Measurements from ENCODE around the gene ITGA2B. TPM values are rescaled to one million over a fixed set of nuclear protein-coding genes. Genes with fewer than 3 reads are reported as not detected.

The ITGA2B gene
- total and polyA plus RNA-seq, 2 of the 13 experiments (the other 11 are each of a cell fraction or from before 2014, with no cell fraction given) = 0.38 to 1.1 TPM

DNA sequence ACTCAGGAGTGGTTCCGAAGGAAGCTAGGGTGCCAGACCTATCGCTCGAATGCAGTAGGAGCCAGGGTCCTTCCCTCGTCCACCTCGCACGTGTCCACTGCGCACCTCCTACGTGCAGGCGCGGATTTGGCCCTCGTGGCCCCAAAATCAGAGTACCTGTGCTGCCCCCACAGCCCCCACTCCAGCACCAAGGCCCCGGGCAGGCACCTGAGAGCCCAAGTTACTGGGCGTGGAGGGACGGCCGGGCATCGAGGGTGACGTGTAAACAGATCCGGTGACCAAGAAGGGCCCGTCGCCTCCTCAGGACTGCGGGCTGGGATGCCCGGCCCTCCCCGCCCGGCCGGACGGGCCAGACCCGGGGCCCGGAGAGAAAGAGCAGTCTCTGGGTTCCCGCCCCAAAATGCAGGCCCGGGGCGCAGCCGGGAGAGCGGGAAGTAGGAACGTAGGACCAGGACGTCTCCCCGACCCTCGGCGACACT is 65.3 kb downstream of the ITGA2B start (continued):
- TF ChIP-seq PRMT3 (CRISPR knock-in tag; IDR thresholded peaks at IDR 0.05; ENCODE audit: borderline replicate concordance, low read depth) = no peak
- TF ChIP-seq FOXK1 (CRISPR knock-in tag; IDR thresholded peaks at IDR 0.05; ENCODE audit: borderline replicate concordance, low read depth) = no peak
- TF ChIP-seq ZNF3 (CRISPR knock-in tag; IDR thresholded peaks at IDR 0.05) = peak; percentile 19; the same call in 1 of the 2 replicates
- TF ChIP-seq ETV6 (CRISPR knock-in tag; conservative IDR thresholded peaks at IDR 0.05) = 0 out of 2 replicates have a peak, but pooled peaks have one; percentile 53
- TF ChIP-seq, protein P1, sequence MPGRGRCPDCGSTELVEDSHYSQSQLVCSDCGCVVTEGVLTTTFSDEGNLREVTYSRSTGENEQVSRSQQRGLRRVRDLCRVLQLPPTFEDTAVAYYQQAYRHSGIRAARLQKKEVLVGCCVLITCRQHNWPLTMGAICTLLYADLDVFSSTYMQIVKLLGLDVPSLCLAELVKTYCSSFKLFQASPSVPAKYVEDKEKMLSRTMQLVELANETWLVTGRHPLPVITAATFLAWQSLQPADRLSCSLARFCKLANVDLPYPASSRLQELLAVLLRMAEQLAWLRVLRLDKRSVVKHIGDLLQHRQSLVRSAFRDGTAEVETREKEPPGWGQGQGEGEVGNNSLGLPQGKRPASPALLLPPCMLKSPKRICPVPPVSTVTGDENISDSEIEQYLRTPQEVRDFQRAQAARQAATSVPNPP (CRISPR knock-in tag; IDR thresholded peaks at IDR 0.05) = peak; percentile 42; the same call in 1 of the 2 replicates
- no peak for TF ChIP-seq MAFF (IDR thresholded peaks at IDR 0.05; ENCODE audit: low read depth, low read length)
- no peak for TF ChIP-seq ZNF12 (CRISPR knock-in tag; IDR thresholded peaks at IDR 0.05)
- TF ChIP-seq, protein P2, sequence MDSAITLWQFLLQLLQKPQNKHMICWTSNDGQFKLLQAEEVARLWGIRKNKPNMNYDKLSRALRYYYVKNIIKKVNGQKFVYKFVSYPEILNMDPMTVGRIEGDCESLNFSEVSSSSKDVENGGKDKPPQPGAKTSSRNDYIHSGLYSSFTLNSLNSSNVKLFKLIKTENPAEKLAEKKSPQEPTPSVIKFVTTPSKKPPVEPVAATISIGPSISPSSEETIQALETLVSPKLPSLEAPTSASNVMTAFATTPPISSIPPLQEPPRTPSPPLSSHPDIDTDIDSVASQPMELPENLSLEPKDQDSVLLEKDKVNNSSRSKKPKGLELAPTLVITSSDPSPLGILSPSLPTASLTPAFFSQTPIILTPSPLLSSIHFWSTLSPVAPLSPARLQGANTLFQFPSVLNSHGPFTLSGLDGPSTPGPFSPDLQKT (CRISPR knock-in tag; IDR thresholded peaks at IDR 0.05; ENCODE audit: borderline replicate concordance) = no peak
- TF ChIP-seq, protein P3, sequence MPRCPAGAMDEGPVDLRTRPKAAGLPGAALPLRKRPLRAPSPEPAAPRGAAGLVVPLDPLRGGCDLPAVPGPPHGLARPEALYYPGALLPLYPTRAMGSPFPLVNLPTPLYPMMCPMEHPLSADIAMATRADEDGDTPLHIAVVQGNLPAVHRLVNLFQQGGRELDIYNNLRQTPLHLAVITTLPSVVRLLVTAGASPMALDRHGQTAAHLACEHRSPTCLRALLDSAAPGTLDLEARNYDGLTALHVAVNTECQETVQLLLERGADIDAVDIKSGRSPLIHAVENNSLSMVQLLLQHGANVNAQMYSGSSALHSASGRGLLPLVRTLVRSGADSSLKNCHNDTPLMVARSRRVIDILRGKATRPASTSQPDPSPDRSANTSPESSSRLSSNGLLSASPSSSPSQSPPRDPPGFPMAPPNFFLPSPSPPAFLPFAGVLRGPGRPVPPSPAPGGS (CRISPR knock-in tag; IDR thresholded peaks at IDR 0.05) = no peak
- TF ChIP-seq MXD4 (CRISPR knock-in tag; IDR thresholded peaks at IDR 0.05) = peak; percentile 14; the same call in 1 of the 2 replicates
- TF ChIP-seq ZNF878 (CRISPR knock-in tag; IDR thresholded peaks at IDR 0.05) = no peak
- TF ChIP-seq, protein P4, sequence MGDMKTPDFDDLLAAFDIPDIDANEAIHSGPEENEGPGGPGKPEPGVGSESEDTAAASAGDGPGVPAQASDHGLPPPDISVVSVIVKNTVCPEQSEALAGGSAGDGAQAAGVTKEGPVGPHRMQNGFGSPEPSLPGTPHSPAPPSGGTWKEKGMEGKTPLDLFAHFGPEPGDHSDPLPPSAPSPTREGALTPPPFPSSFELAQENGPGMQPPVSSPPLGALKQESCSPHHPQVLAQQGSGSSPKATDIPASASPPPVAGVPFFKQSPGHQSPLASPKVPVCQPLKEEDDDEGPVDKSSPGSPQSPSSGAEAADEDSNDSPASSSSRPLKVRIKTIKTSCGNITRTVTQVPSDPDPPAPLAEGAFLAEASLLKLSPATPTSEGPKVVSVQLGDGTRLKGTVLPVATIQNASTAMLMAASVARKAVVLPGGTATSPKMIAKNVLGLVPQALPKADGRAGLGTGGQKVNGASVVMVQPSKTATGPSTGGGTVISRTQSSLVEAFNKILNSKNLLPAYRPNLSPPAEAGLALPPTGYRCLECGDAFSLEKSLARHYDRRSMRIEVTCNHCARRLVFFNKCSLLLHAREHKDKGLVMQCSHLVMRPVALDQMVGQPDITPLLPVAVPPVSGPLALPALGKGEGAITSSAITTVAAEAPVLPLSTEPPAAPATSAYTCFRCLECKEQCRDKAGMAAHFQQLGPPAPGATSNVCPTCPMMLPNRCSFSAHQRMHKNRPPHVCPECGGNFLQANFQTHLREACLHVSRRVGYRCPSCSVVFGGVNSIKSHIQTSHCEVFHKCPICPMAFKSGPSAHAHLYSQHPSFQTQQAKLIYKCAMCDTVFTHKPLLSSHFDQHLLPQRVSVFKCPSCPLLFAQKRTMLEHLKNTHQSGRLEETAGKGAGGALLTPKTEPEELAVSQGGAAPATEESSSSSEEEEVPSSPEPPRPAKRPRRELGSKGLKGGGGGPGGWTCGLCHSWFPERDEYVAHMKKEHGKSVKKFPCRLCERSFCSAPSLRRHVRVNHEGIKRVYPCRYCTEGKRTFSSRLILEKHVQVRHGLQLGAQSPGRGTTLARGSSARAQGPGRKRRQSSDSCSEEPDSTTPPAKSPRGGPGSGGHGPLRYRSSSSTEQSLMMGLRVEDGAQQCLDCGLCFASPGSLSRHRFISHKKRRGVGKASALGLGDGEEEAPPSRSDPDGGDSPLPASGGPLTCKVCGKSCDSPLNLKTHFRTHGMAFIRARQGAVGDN (CRISPR knock-in tag; IDR thresholded peaks at IDR 0.05) = peak; percentile 93
- TF ChIP-seq, protein P5, sequence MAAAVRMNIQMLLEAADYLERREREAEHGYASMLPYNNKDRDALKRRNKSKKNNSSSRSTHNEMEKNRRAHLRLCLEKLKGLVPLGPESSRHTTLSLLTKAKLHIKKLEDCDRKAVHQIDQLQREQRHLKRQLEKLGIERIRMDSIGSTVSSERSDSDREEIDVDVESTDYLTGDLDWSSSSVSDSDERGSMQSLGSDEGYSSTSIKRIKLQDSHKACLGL (CRISPR knock-in tag; IDR thresholded peaks at IDR 0.05) = peak; percentile 41; the same call in 1 of the 2 replicates
- TF ChIP-seq, protein P6, sequence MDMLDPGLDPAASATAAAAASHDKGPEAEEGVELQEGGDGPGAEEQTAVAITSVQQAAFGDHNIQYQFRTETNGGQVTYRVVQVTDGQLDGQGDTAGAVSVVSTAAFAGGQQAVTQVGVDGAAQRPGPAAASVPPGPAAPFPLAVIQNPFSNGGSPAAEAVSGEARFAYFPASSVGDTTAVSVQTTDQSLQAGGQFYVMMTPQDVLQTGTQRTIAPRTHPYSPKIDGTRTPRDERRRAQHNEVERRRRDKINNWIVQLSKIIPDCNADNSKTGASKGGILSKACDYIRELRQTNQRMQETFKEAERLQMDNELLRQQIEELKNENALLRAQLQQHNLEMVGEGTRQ (IDR thresholded peaks at IDR 0.05; ENCODE audit: low read depth, low read length) = no peak
- TF ChIP-seq, protein P6 (CRISPR knock-in tag; IDR thresholded peaks at IDR 0.05; ENCODE audit: borderline replicate concordance) = 0 out of 2 replicates have a peak, but pooled peaks have one; percentile 46
- TF ChIP-seq SRY (CRISPR knock-in tag; IDR thresholded peaks at IDR 0.05) = peak; percentile 14
- 0 out of 2 replicates have a peak, but pooled peaks have one; percentile 44 for TF ChIP-seq GFI1 (CRISPR knock-in tag; IDR thresholded peaks at IDR 0.05; ENCODE audit: borderline replicate concordance)
- no peak for TF ChIP-seq MBD4 (IDR thresholded peaks at IDR 0.05; ENCODE audit: borderline replicate concordance, low read length)
